ENCODE results near the gene SLC51A. TPM values are rescaled to one million over a fixed set of nuclear protein-coding genes. Genes with fewer than 3 reads are reported as not detected.

Gene SLC51A
- total RNA-seq, 2 donors from 2014 or later, result 2.1 to 65.1 TPM

DNA sequence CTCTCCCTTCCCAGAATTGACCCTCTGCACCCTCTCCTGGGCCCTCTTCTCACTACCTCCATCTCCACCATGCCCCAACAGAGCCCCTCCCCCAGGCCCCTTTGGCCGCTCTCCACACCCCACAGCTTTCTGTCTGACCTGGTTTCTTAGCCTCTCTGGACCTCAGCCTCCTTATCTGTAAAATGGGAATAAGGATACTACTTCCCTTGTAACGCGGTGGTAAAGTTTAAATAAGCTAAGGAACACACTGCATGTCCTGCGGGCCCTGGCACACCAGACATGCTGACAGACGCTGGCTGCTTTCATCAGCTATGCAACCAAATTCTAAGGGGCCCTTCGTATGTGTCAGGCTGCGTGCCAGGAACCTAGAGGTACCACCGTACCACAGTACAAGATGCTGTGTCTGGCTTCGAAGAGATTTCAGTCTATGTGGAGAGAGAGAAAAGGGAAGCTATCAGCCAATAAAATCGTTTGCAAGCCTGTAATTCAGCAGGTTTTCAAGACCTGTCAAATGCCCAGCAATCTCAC, 777 bp upstream of the SLC51A start:
- H3K27ac ChIP-seq, result no peak overlapping the region
- no peak overlapping the region for H3K4me3 ChIP-seq
- no peaks in the 10 kb centered on the region for H3K36me3 ChIP-seq
- no peaks in the 10 kb centered on the region for H3K27me3 ChIP-seq
- DNase-seq, result no peak
- TF ChIP-seq, protein P1, sequence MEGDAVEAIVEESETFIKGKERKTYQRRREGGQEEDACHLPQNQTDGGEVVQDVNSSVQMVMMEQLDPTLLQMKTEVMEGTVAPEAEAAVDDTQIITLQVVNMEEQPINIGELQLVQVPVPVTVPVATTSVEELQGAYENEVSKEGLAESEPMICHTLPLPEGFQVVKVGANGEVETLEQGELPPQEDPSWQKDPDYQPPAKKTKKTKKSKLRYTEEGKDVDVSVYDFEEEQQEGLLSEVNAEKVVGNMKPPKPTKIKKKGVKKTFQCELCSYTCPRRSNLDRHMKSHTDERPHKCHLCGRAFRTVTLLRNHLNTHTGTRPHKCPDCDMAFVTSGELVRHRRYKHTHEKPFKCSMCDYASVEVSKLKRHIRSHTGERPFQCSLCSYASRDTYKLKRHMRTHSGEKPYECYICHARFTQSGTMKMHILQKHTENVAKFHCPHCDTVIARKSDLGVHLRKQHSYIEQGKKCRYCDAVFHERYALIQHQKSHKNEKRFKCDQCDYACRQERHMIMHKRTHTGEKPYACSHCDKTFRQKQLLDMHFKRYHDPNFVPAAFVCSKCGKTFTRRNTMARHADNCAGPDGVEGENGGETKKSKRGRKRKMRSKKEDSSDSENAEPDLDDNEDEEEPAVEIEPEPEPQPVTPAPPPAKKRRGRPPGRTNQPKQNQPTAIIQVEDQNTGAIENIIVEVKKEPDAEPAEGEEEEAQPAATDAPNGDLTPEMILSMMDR (IDR thresholded peaks at IDR 0.05), result no peak
- no peaks in the 10 kb centered on the region for H3K9me3 ChIP-seq
- intact Hi-C loops (cut with DNase I), result no loop called here
- no peak overlapping the region for H3K9ac ChIP-seq (ENCODE audit: low read depth in 2 of 2, low read length in 2 of 2)
- H3K4me1 ChIP-seq, result peaks cover 22% of the 10 kb centered on the region

DNA sequence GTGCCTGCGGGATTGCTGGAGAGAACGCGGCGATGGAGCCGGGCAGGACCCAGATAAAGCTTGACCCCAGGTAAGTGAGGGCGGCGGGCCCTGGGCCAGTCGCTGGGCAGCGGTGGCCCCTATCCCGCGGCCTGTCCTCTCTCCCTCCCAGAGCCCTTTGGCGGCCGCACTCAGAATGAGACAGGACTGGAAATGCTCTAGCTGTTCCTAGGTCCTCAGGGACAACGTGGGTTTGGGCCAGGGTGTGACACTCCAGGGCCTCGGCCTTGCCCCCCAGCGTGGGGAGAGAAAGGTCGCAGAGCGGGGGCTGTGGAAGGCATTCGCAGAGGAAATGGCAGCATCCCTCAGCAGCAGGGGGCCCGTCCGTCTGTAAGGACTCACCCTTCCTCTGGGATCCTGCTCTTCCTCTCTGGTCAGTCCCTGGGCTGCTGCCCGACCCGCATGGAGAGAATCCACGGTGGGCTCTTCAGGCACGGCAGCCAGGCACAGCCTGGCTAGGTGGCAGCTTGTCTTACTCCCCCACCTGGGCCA, 412 bp downstream of the SLC51A start:
- TF ChIP-seq, protein P1 (IDR thresholded peaks at IDR 0.05), result no peak
- intact Hi-C loops (cut with DNase I), result no loop called here
- peak overlapping the region; percentile 40 to 43 for H3K9ac ChIP-seq (ENCODE audit: low read depth in 2 of 2, low read length in 2 of 2)
- H3K9me3 ChIP-seq, result no peaks in the 10 kb centered on the region
- H3K36me3 ChIP-seq, result no peaks in the 10 kb centered on the region
- peak overlapping the region; percentile 27 for H3K4me3 ChIP-seq
- H3K27me3 ChIP-seq, result no peaks in the 10 kb centered on the region
- no peak for DNase-seq
- peaks cover 22% of the 10 kb centered on the region for H3K4me1 ChIP-seq
- H3K27ac ChIP-seq, result no peak overlapping the region

DNA sequence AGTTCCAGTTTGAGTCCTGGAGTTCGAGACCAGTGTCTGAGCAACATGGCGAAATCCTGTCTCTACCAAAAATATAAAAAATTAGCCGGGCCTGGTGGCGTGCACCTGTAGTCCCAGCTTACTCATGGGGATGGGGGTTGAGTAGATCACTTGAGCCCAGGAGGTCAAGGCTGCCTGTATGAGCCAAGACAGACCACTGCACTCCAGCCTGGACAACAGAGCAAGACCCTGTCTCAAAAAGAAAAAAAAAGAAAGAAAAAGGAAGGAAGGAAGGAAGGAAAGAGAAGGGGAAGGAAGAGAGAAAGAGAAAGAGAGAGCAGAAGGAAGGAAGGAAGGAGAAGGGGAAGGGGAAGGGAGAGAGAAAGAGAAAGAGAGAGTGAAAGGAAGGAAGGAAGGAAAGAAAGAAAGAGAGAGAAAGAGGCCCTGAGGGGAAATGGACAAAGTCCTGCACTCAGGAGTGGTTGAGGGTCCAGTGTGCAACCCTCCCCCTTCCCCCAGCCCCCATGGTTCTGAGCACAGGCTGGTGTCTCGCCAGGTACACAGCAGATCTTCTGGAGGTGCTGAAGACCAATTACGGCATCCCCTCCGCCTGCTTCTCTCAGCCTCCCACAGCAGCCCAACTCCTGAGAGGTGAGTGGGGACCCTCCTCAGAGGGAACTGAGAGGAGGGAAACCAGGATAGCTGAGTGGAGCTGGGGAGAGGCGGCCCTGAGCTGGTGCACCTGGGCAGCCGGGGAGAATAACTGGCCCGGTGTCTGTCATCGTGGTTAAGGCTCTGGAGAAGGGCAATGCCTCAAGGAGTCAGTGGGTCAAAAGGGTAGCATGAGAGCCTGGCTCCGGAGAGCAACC, 1.2 kb downstream of the SLC51A start:
- DNase-seq, result no peak
- H3K9ac ChIP-seq (ENCODE audit: low read depth in 2 of 2, low read length in 2 of 2), result peak overlapping the region in 1 of 2 donors; percentile 40
- intact Hi-C loops (cut with DNase I), result no loop called here
- TF ChIP-seq, protein P1 (IDR thresholded peaks at IDR 0.05), result no peak
- H3K9me3 ChIP-seq, result no peaks in the 10 kb centered on the region
- no peak overlapping the region for H3K4me3 ChIP-seq
- peaks cover 22% of the 10 kb centered on the region for H3K4me1 ChIP-seq
- no peak overlapping the region for H3K27ac ChIP-seq
- H3K27me3 ChIP-seq, result no peaks in the 10 kb centered on the region
- H3K36me3 ChIP-seq, result no peaks in the 10 kb centered on the region

DNA sequence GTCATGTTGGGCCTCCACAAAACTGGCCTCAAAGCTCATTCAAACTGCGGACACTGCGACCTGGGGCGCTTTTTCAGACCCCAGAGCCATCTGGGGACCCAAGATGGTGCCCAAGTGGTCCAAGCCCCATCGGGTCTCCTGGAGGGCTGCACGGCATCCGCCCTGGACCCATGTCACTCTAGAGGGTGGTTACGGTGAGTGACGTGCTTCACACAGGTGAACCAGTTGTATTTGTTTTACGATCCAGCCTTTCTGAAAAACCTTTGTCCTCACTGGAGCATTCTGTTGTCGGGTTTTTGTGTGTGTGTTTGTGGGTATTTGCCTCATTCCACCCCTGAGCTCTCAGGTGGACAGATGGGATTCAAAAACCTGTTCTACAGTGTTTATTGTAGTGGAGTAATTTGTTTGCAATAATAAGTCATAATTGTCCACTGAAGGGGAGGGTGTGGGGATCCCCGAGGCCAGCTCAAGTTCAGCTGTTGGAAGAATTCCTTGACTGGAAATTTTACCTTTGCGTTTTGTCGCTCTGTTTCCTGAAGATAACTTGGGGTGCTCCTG, 1.9 kb downstream of the SLC51A start:
- Histone ChIP-seq H3K36me3 (no peaks in the 10 kb centered on the region), H3K9ac (ENCODE audit: low read depth in 2 of 2, low read length in 2 of 2) (no peak overlapping the region), H3K9me3 (no peaks in the 10 kb centered on the region), H3K4me1 (peaks cover 22% of the 10 kb centered on the region), H3K27ac (no peak overlapping the region), H3K27me3 (no peaks in the 10 kb centered on the region), H3K4me3 (no peak overlapping the region)
- TF ChIP-seq, protein P1 (IDR thresholded peaks at IDR 0.05), result no peak
- no peak for DNase-seq
- intact Hi-C loops (cut with DNase I), result no loop called here

DNA sequence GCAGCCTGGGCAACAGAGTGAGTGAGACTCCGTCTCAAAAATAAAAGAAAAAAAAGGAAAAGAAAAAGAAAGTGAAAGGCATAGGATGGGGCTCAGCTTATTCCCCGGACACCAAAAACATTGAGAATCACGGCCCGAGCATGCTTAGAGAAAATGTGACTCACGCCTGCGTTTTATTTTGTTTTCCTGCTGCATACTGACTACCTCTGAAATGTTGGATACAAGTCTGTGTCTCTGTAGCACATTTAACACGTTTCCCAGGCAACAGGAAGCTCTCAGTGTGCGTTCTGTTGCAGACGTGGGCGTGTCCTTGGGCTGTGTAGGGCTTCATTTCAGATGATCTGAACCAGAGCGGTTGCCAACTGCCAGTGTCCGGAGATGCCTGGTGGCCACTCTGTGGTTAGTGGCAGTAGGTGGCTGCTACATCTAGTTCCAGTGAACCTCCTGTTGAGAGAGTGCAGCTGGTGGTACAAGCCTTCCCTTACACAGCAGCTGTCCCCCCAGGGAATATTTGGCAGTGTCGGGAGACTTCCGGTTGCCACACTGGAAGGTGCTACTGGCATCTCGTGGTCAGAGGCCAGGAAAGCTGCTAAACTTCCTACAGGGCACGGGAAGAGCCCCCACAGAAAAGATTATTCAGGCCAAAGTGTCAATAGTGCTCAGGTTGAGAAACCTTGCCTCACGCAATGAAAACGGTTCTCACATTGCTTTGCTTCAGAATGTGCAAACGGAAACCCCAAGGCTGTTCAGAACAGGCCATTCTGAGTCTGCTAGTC, 3.0 kb downstream of the SLC51A start:
- no peaks in the 10 kb centered on the region for H3K27me3 ChIP-seq
- peaks cover 22% of the 10 kb centered on the region for H3K4me1 ChIP-seq
- peak overlapping the region in 1 of 2 donors; percentile 51 for H3K9ac ChIP-seq (ENCODE audit: low read depth in 2 of 2, low read length in 2 of 2)
- peak; percentile 57 for DNase-seq
- peak overlapping the region; percentile 18 for H3K4me3 ChIP-seq
- H3K9me3 ChIP-seq, result no peaks in the 10 kb centered on the region
- TF ChIP-seq, protein P1 (IDR thresholded peaks at IDR 0.05), result no peak
- H3K27ac ChIP-seq, result peak overlapping the region; percentile 33
- no peaks in the 10 kb centered on the region for H3K36me3 ChIP-seq
- intact Hi-C loops (cut with DNase I), result no loop called here
